Neural cell (in vitro differentiated cells): ENCODE data around the gene EXO1.

Experiments
- EP300 ChIP-seq: fragments of 450-650 bp; conservative IDR thresholded peaks from 2 replicates; pipeline ENCODE4 v1.6.1; 2014; ENCODE audit warnings: antibody characterized with exemption, mild to moderate bottlenecking, moderate library complexity; ENCODE audit not compliant: poor library complexity, severe bottlenecking
- EZH2 ChIP-seq: fragments of 200-600, 300-800 bp; shearing (Covaris generic), sonication (generic); IDR thresholded peaks from 2 replicates; pipeline ENCODE4 v1.6.1; 2014; ENCODE audit warnings: antibody characterized with exemption, low read length, borderline replicate concordance, mild to moderate bottlenecking; ENCODE audit not compliant: insufficient read depth, poor library complexity, severe bottlenecking
- POLR2AphosphoS5 ChIP-seq: IDR thresholded peaks from 2 replicates; pipeline ENCODE4 v1.6.1; 2012
- TAF1 ChIP-seq: IDR thresholded peaks from 2 replicates; pipeline ENCODE4 v1.6.1; 2012; ENCODE audit warnings: low read depth
- TF ChIP-seq, protein P1 (sequence below): fragments of 450-650 bp; IDR thresholded peaks from 2 replicates; pipeline ENCODE4 v1.5.1; 2014; ENCODE audit warnings: antibody characterized with exemption, mild to moderate bottlenecking, moderate library complexity; ENCODE audit not compliant: poor library complexity, severe bottlenecking
- TF ChIP-seq, protein P2 (sequence below): IDR thresholded peaks from 2 replicates; pipeline ENCODE4 v1.6.1; 2012; ENCODE audit warnings: borderline replicate concordance

DNA sequence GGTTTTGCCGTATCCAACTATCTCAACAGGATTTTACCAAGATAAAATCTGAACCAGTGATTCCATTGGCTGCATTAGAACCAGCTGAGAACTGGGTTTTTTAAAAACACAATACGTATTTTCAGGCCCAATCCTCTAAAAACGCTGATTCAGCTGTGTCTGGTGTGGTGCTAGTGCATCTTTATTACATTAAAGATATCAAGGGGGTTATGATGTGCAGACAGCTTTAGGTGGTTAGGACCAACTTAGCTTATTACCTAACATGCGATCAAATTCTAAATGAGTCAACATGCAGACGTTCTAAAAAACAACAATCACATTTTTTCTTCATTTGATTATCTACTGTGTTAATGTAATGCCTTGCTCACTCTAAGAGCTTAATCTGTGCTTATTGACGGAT is 32.0 kb upstream of the EXO1 start:
- TF ChIP-seq EP300 (no peak), POLR2AphosphoS5 (no peak), TAF1 (no peak), EZH2 (no peak)
- TF ChIP-seq, protein P1, sequence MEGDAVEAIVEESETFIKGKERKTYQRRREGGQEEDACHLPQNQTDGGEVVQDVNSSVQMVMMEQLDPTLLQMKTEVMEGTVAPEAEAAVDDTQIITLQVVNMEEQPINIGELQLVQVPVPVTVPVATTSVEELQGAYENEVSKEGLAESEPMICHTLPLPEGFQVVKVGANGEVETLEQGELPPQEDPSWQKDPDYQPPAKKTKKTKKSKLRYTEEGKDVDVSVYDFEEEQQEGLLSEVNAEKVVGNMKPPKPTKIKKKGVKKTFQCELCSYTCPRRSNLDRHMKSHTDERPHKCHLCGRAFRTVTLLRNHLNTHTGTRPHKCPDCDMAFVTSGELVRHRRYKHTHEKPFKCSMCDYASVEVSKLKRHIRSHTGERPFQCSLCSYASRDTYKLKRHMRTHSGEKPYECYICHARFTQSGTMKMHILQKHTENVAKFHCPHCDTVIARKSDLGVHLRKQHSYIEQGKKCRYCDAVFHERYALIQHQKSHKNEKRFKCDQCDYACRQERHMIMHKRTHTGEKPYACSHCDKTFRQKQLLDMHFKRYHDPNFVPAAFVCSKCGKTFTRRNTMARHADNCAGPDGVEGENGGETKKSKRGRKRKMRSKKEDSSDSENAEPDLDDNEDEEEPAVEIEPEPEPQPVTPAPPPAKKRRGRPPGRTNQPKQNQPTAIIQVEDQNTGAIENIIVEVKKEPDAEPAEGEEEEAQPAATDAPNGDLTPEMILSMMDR, result no peak
- TF ChIP-seq, protein P2, sequence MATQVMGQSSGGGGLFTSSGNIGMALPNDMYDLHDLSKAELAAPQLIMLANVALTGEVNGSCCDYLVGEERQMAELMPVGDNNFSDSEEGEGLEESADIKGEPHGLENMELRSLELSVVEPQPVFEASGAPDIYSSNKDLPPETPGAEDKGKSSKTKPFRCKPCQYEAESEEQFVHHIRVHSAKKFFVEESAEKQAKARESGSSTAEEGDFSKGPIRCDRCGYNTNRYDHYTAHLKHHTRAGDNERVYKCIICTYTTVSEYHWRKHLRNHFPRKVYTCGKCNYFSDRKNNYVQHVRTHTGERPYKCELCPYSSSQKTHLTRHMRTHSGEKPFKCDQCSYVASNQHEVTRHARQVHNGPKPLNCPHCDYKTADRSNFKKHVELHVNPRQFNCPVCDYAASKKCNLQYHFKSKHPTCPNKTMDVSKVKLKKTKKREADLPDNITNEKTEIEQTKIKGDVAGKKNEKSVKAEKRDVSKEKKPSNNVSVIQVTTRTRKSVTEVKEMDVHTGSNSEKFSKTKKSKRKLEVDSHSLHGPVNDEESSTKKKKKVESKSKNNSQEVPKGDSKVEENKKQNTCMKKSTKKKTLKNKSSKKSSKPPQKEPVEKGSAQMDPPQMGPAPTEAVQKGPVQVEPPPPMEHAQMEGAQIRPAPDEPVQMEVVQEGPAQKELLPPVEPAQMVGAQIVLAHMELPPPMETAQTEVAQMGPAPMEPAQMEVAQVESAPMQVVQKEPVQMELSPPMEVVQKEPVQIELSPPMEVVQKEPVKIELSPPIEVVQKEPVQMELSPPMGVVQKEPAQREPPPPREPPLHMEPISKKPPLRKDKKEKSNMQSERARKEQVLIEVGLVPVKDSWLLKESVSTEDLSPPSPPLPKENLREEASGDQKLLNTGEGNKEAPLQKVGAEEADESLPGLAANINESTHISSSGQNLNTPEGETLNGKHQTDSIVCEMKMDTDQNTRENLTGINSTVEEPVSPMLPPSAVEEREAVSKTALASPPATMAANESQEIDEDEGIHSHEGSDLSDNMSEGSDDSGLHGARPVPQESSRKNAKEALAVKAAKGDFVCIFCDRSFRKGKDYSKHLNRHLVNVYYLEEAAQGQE, result no peak
